Endometrial microvascular endothelial cells (primary cell): ENCODE results near the gene WDR18. TPM values are rescaled to one million over a fixed set of nuclear protein-coding genes. Genes with fewer than 3 reads are reported as not detected.

ENCODE experiments used
- in situ Hi-C: cut with HindIII; loops from 2 replicates; pipeline ENCODE4 v1.10.0; 2017; ENCODE audit warnings: low sequenced_read_pairs, low pct_unique_long_range_greater_than_20kb; ENCODE audit errors: inconsistent ontology term
- total RNA-seq: library from RNA; depleted of rRNA; stranded (reverse); fragments of >200 nt; gene quantifications from one replicate; pipeline ENCODE4 v1.2.3, GENCODE V29; 2015; ENCODE audit errors: inconsistent ontology term

WDR18 gene
- total RNA-seq, 1 donor from 2014 or later = 49.7 TPM

GRCh38 chr19:986083-986482 lies 1.9 kb downstream of the WDR18 start:
- in situ Hi-C loops = no loop called here

- in situ Hi-C loops = no loop called here
Measured at GRCh38 chr19:988081-988480, 3.9 kb downstream of the WDR18 start.

DNA sequence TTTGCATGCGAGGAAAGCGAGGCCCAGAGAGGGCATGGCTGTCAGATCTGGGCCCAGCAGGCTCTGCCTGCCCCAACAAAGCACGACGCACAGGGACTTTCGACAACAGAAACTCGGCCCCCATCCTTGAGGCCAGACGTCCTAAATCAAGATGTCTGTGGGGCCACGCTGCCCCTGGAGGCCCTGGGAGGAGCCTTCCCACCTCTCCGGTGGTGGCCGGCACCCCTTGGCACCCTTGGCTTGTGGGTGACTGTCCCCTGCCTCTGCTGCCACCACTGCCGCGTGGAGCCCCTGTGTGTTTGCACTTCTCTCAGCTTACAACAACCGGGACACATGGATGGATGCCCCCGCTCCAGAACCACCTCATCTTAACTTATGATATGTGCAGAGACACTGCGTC lies 4.4 kb downstream of the WDR18 start:
- in situ Hi-C loops = no loop called here

DNA sequence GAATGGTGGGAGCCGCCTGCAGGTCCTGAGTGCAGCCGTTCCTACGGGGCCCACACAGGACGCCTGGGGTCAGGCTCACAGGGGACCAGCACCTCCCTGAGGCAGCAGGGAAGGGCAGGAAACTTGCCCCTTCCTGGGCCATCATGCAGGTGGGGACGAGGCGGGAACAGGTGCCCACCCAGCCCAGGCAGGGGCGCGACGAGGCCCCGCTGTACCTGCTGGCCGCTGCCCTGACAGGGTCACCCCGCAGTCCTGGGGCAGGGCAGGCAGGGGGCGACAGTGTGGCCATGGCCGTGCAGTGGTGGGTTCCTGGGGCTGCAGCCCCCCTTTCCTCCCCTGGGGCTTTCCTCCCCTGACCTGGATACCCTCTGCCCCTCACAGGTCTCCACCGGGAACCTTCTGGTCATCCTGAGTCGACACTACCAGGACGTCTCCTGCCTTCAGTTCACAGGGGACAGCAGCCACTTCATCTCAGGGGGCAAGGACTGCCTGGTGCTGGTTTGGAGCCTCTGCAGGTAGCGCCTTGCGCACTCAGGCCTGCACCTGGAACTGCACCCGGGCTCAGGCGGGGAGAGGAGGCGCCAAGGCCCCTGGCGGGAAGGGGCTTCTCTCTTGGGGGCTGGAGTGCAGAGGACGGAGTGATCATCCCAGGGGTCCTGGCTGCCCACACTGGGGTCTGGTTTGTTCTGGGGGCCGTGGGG lies 5.4 kb downstream of the WDR18 start:
- in situ Hi-C loops = no loop called here

- in situ Hi-C loops = no loop called here
Measured at GRCh38 chr19:990119-990571, 6.0 kb downstream of the WDR18 start.

DNA sequence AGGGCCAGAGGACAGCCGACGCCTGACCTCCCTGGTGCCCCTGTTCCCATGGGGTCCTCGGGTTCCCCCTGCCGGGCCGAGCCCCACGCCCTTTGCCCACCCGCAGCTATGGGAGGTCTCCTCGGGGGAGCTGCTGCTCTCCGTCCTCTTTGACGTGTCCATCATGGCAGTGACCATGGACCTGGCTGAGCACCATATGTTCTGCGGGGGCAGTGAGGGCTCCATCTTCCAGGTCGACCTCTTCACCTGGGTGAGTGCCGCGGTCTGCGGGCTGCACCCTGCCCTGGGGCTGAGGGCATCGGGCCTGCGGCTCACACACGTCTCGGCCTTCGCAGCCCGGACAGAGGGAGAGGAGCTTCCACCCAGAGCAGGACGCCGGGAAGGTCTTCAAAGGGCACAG lies 6.6 kb downstream of the WDR18 start:
- in situ Hi-C loops = no loop called here

DNA sequence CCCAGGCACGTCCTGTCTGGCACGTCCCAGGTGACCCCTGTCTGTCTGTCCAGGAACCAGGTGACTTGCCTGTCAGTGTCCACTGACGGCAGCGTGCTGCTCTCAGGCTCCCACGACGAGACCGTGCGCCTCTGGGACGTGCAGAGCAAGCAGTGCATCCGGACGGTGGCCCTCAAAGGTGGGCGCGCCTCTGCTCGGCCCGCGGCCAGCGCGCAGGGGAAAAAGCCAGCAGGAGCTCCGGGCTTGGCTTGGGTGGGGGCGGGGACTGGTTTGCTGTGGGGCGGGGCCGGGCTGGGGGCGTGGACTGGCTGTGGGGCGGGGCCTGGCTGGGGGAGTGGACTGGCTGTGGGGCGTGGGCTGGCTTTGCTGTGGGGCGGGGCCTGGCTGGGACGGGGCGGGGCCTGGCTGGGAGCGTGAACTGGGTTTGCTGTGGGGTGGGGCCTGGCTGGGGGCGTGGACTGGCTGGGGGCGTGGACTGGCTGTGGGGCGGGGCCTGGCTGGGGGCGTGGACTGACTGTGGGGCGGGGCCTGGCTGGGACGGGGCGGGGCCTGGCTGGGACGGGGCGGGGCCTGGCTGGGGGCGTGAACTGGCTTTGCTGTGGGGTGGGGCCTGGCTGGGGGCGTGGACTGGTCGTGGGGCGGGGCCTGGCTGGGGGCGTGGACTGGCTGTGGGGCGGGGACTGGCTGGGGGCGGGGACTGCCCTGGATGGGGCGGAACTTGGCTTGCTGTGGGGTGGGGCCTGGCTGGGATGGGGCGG lies 7.2 kb downstream of the WDR18 start:
- in situ Hi-C loops = no loop called here

DNA sequence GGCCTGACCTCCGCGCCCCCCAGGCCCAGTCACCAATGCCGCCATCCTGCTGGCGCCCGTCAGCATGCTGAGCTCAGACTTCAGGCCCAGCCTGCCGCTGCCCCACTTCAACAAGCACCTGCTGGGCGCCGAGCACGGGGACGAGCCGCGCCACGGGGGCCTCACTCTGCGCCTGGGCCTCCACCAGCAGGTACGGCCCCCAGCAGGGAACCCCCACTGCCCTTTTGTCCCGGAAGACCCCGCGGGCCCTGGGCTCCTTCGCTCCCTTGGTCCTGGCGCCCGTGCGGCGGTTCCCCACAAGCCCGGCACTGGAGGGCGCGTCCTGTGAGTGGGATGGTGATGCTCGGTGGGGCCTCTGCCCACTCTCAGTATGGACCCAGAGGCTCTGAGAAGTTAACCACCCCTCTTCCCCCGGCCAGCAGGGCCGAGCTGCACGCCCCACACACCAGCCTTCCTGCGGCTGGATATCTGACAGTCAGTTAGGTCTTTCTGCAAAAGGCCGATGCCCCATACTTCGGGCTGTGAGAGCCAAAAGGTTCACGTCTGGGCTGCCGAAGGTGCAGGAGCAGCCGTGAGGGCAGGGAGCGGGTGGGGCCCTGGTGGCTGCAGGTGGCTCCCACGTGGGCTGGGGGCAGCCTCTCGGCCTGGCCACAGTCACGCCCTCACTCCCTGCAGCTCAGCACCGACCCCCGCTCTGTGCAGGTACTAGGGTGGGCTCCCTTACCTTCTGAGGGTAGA lies 8.0 kb downstream of the WDR18 start:
- in situ Hi-C loops = no loop called here

DNA sequence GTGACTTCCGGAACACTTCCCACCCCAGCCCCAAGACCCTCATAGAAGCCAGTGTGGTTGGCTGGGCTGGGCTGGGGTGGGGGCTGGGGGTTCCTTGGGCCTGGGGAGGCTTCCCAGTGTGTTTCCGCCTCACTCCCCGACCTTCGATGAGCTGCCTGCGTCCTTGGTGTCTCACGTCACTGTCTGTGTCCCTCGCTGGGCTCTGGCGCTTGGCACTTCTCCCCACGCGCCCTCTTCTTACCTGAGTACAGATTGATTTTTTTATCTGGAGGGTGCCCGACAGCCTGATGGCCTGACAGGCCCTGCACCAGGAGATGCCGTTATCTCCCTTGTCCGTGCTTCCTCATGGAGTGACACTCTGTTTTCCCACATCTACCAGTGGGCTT lies 8.5 kb downstream of the WDR18 start:
- in situ Hi-C loops = no loop called here

- in situ Hi-C loops = no loop called here
Measured at GRCh38 chr19:993361-993830, 9.3 kb downstream of the WDR18 start.

DNA sequence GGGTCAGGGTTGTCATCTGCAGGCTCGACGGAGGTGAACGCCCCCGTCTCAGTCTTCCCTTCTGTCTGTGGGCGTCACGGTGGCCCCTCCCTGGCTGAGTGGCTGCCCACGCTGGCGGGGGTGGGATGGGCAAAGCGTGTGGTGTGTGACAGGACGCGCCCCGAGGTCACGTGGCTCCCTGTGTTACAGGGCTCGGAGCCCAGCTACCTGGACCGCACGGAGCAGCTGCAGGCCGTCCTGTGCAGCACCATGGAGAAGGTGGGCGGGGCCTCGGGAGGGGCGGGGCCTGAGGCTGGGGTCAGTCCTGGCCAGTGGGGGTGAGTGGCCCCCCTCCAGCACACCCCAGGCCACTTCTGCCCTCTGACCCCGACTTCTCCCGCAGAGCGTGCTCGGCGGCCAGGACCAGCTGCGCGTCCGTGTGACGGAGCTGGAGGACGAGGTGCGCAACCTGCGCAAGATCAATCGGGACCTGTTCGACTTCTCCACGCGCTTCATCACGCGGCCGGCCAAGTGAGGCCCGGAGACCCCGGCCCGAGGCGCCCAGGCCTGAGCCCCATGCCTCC lies 9.8 kb downstream of the WDR18 start:
- in situ Hi-C loops = no loop called here

DNA sequence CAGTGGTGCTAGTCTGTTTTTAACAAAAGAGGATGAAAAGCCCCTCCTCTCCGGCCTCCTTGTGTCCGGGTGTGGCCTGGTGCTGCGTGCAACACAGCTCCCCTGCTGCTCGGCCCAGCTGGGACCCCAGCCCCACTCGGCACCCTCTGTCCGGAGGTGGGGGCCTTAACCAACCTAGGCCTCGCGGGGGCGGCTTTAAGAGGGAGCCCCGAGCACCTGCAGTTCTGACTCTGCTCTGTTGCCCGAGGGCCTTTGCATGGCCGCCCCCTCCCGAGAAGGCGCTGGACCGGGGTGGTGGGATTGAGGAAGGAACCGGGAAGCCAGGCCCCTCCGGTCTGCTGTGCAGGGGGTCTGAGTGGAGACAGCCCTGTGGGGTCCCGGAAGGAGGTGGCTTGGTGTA lies 10.4 kb downstream of the WDR18 start:
- in situ Hi-C loops = no loop called here

- in situ Hi-C loops = no loop called here
Measured at GRCh38 chr19:995051-995827, 11.1 kb downstream of the WDR18 start.

DNA sequence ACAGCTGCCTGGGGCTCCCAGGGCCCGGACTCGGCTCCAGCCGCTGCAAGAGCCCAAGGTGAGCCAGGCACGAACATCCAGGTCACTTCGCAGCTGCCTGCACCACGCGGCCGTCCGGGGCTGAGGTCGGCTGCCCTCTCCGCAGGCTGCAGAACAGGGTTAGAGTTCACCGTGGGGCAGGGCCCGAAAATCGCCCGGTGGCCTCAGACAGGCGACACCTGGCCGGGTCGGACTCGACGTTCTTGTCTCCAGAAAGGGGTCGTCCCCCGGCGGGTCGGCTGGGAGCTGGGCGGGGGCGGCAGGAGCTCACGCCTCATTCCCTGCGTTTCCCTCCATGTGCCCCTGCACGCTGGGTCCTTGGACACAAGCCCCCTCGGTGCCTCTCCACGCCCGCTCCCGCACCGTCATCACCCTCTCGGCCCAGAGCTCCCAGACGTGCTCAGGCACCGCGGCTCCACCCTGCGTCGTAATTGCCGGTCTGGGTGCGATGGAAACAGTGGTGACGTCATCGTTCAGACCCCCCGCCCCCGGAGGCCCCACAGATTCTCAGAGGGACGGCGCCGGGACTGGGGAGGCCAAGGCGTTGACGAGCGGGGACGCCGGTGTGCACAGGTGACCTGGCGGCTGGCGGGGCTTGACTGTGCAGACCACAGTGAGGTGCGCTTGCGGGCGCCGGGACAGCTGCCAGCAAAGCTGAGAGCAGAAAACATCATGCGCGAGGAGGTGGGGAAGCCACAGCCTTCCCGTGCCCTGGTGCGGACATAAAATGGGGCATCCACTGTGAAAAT lies 12.1 kb downstream of the WDR18 start:
- in situ Hi-C loops = no loop called here

DNA sequence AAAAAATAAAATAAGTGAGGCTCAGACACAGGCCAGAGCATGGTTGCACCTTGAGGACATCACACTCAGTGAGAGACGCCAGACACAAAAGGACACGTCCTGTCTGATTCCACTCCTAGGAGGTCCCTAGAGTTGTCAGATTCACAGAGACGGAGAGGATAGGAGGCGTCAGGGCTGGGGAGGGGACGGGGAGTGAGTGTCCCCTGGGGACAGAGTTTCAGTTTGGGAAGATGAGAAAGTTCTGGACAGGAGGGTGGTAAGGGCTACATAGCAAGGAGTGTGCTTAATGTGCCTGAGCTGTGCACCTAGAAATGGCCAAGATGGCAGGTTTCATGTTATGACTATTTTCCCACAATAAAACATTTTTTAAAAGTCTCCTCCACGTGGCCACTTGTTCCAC lies 13.9 kb downstream of the WDR18 start:
- in situ Hi-C loops = no loop called here

- in situ Hi-C loops = no loop called here
Measured at GRCh38 chr19:999379-999719, 15.2 kb downstream of the WDR18 start.

- in situ Hi-C loops = no loop called here
Measured at GRCh38 chr19:1000095-1000494, 15.9 kb downstream of the WDR18 start, which contains the start of gene GRIN3B. GRIN3B (plus strand) TSS chr19:1000419; CDS start chr19:1000438, 19 bp downstream.
